Measurements from ENCODE around the gene OR14J1. TPM values are rescaled to one million over a fixed set of nuclear protein-coding genes. Genes with fewer than 3 reads are reported as not detected.

Gene OR14J1
- total RNA-seq, 2 experiments from 2014 or later = not detected

Other genes with a start within 250 kb of the OR14J1 start
- gene OR2B3, start 214.4 kb upstream of the OR14J1 start, total RNA-seq = not detected
- not detected for gene OR2J1, start 202.2 kb upstream of the OR14J1 start, total RNA-seq
- not detected for gene OR2J3, start 193.6 kb upstream of the OR14J1 start, total RNA-seq
- gene OR2J2, start 130.8 kb upstream of the OR14J1 start, total RNA-seq = not detected
- gene OR5V1, start 67.2 kb downstream of the OR14J1 start, total RNA-seq = not detected
- gene OR12D3, start 73.6 kb downstream of the OR14J1 start, total RNA-seq = not detected
- gene OR12D2, start 93.9 kb downstream of the OR14J1 start, total RNA-seq = not detected
- gene OR12D1, start 113.2 kb downstream of the OR14J1 start, total RNA-seq = not detected
- not detected for gene OR10C1, start 137.6 kb downstream of the OR14J1 start, total RNA-seq
- not detected for gene OR11A1, start 155.4 kb downstream of the OR14J1 start, total RNA-seq
- gene OR2H1, start 155.5 kb downstream of the OR14J1 start, total RNA-seq = not detected
- not detected for gene MAS1L, start 186.3 kb downstream of the OR14J1 start, total RNA-seq

Data from CD4-positive, alpha-beta T cell (primary cell).